ENCODE data around the gene CACNA1D.
"Not testable (repeated sequence)": the region's sequence is repeated elsewhere in the genome, so short reads cannot be mapped to it uniquely, and the experiment has no call there.

CACNA1D gene

DNA sequence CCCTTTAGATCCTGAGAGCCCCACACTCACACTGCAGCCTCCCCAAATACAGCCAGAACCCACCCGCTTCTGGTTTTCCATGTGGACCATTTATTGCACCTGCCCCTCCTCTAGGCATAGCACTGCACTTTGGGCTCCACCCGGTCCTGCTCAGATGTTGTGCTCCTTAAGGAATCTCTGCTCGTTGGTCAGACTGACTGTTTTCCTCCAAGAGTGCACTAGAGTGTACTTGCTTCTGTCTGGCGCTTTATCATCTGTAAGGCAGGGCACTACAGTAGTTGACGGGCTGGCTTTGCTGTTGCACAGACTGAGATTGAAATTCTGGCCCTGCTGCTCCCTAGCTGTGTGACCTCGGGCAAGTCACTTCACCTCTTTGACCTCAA lies 124.1 kb downstream of the CACNA1D start:
- DNase-seq, result no peak

DNA sequence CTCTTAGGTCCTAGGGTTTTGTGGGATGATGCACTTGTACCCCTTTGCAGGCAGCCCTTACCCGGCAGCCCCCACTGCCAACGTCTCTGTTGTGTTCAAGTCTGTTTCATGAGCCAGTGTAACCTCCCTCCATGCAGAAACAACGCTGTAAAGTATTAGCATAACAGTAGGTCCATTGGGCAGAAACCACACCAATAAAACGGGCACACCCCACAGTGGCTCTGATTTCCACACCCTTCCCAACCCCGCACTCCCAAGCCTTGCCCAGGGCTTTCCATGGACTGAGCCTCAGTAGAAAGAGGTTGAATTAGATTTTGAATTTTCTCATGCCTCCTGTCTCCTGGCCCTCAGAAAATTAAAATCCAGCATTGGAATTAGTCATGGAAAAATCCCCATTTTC lies 124.5 kb downstream of the CACNA1D start:
- DNase-seq, result no peak

DNA sequence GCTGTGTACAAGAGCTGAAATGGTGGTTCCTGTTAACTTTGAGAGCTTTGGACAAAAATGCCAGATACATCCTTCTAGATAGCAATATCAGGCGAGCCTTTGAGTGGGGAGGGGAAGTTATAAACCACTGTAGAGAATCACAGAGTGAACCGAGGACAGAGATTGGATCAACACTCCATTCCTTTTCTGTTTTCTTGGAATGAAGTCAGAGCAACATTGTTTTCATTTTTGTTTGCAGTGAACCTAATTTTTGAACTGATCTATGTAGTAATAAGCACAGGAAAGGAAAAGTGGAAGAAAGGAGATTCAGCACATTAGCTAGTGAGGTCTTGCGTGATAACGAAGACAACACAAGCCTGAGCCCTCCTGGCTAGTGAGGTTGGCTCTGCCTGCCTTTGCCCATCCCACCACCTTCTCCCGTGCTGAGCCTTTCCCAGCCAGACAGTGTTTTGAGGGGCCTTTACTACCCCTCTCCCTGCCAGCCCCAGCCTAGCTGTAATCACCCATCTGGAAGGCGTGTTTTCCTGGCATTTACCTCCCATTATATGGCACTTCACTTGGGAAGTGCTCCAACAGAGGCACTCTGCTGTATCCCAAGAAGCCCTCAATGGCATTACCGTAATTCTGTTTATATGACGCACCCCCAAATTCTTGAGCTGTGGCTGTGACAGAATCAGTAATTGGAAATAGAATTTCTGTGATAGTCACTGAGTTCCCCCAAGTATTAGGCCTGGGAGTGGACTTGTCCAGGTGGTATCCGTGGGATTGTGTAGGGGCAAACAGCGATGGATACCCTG lies 129.8 kb downstream of the CACNA1D start:
- DNase-seq, result no peak

DNA sequence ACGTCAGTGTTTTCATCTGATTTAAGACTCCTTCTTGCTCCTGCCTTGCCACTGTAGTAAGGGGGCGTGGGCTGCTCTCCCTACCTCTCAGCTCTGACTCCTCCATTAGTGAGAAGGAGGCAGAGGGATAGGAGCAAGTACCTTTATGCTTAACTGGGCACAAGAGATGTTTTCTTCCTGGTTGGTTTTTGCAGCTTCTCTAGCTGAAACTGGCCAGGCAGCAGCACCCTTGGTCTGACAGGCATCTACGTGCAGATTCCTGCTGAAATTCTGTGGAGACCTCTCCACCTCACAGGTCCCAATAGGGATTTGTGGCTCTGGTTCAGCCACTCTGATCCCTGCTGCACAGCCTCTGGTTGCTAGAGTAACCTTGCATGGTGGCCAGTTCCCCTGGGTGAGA lies 132.5 kb downstream of the CACNA1D start:
- no peak for DNase-seq

DNA sequence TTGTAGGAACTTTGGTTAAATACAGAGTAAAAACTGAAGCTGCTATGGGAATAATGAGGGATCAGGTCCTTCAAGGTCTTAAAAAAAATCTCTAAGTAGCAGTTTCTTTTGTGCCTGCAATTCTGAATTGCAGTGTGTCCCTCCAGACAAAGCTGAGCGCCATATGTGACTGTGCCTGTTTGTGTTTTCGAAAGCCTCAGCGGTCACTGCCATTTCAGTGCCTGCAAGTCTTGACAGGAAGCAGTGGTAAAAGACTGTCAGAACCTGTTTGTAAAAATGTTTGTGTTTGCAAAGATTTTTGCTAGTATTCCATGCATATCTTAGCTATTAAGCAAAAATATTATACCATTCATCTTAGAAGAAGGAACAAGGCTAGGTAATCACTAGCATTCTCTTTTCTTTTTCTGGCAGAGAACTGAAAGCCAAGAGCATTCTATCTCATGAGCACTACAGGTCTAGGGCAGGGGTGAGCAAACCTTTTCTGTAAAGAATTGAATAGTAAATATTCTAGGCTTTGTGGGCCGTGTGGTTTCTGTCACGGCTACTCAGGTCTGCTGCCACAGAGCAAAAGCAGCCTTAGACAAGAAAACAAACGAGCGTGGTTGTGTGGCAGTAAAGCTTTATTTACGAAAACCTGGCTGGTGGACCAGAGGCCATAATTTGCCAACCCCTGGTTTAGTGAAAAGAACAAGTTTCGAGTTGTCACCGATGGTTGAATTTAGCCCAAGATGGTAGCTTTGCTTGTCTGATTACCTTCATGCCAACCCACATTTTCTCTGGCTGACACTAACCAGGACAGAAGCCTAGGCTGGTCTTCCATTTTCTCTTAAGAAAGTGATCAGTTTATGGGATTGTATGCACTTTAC lies 134.4 kb downstream of the CACNA1D start:
- DNase-seq, result no peak

DNA sequence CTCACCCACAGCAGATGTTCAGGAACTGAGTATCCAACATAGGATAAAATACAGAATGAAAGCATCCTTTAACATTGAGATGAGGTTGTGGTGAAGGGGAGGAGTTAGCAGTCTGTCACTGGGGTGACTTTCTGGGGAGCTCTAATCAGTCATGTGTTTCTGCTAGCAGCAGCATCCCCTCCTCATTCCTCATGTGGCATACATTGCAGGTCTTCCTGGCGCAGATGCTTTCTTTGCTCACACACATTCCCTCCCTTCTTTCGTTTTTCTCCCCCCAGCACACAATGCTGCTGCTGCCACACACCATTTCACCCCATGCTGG lies 135.0 kb downstream of the CACNA1D start:
- DNase-seq, result no peak

DNA sequence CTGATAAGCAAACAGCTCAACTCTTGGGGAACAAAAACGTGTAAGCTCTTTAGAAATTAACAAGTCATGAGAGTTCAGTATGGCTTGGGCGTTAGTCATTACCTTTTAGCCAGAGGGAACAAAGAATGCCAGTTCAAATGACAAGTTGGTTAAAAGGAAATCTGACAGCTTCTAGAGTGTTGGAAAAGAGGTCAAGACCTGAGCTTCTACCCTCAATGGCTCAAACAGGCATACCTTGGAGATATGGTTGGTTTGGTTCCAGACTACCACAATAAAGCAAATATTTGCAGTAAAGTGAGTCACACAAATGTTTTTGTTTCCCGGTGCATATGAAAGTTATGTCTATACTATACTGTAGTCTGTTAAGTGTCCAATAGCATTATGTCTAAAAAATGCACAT lies 136.1 kb downstream of the CACNA1D start:
- no peak for DNase-seq

DNA sequence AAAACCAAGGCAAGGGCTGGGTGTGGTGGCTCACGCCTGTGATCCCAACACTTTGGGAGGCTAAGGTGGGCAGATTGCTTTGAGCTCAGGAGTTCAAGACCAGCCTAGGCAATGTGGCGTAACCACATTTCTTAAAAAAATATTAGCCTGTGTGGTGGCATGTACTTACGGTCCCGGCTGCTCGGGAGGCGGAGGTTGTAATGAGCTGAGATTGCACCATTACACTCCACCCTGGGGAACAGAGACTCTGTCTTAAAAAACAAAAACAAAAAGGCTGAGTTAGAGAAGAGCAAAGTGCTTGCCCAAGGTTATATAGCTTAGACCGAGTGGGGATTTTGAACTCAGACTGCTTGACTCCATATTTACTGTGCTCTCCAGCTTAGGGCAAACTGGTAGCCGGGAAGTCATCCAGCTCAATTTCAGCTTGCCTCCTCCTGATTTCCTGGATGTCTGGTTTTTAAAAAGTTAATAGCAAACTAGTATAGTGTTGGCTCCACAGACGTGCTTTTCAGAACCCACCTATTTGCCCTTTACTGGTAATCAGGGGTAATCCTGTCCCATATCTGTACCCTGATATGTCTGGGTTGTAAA lies 138.9 kb downstream of the CACNA1D start:
- DNase-seq, result no peak

DNA sequence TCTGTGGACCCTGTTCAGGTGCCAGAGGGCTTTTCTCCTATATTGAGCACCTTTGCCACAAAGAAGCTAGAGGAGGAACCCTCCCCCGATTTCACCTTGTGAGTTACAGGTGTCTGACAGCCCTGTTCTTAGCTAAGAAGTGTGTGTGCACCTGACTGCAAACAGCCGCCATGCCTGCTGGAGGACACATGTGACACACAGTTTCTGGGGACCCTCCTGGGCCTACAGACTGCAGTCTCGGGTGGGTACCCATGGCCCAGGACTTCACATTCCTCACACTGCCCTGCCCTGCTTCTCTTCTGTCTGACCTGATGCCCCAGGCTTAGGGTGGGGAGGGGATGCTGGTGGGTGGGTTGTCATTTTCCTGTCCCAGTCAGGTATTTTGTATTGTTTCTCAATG lies 140.6 kb downstream of the CACNA1D start:
- DNase-seq, result no peak

DNA sequence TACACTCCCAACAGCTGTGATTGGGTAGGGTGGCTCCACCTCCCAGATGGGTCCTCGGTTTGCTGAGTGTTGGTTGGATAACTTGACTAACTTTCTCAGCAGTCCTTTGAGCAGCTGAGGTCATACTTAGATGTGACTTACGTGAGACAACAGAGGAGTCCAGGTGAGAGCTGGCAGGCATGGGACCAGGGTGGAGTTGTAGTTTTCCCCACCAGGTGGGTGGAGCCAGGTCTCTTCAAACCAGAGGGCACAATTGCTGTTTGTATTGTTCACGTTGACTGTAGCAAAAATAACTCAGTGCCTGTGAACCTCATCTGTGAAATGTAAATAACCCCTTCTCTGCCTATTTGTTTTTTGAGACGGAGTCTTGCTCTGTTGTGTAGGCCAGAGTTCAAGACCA lies 144.4 kb downstream of the CACNA1D start:
- DNase-seq, result not testable (repeated sequence)

DNA sequence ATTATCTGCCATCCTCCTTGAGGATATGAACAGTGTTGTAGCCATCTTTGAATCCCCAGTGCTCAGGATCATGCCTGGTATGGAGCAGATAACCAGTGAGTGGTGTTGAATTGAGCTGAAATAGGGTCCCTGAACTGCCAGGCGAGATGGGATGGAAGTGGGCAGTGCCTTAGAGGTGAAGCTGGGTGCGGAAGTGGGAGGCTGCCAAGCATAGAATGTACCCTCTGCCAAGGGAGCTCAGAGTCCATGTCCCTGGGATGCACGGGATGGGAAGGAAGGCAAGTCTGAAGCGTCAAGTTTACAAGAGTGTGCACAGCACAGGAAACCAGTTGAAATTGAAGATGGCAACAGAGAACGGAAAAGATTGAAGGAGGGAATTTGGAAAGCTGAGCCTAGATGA lies 147.0 kb downstream of the CACNA1D start:
- no peak for DNase-seq

DNA sequence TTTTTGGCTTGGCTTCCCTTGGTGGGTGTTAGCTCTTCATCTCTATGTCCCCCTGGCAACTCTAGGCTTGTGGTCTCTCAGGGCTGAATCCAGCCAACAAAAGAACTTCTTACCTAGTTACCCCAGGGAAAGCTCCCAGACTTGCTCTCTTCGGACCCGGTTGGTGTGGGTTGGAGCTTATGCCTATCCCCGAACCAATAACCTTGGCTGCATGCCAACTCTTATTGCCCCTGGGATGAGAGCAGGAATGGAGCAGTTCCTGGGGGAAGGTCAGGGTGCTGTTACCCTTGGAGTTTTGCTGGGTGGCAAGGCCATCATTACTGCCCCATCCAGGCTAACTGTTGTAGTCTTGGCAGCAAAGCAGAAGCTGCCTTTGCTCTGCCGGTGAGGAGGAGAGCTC lies 147.8 kb downstream of the CACNA1D start:
- DNase-seq, result no peak

DNA sequence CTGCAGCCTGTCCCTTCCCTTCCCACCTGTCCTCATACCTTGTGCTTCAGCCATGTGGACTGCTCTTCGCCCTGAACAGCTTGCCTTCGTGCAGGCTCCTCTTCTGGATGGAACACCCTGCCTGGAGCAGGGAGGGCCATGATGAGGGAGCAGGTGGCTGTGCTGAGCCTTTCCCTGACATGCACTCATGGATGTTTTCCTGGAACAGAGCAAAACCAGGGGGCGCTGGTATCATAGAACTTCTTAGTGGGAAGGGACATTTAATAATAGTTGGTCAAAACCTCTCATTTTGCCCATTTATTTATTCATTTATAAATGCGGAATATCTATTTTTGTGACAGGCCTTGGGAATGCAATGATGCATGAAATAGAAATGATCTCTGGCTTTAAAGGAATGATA lies 149.3 kb downstream of the CACNA1D start:
- DNase-seq, result no peak

DNA sequence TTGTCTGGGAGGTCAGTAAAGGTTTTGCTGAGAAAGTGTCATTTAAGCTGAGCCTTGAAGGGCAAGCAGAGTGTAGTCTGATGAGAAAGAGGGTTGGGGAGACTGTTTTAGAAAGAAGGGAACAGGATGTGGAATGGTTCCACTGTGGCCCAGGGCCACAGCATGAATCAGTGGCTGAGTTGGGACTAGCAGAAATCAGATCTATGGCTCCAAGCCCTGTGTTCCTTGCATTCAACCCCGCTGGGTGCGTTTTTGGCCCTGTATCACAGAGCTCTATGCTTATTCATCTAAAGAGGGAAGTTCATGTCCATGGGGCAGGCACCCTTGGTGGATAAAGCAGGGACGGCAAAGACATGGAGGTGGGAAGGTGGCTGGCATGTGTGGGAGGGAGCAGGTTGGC lies 151.3 kb downstream of the CACNA1D start:
- no peak for DNase-seq

DNA sequence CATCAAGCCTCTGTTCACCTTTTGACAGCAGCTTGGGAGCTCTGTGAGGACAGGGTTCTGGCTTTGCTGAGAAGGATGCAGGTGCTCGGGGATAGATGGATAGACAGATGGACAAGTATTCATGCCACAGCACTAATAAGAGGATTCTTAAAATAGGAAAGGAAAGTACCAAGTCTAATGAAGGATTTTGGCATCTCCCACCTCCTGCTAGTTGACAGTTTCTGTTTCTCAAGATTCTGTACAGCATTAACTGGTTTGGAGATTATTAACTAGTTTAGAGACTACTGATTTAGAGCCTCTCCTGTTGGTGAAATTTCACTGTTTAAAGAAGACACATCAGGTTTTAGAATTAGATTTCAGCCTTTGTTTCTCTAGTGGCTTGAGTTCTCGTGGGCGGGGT lies 152.3 kb downstream of the CACNA1D start:
- no peak for DNase-seq

DNA sequence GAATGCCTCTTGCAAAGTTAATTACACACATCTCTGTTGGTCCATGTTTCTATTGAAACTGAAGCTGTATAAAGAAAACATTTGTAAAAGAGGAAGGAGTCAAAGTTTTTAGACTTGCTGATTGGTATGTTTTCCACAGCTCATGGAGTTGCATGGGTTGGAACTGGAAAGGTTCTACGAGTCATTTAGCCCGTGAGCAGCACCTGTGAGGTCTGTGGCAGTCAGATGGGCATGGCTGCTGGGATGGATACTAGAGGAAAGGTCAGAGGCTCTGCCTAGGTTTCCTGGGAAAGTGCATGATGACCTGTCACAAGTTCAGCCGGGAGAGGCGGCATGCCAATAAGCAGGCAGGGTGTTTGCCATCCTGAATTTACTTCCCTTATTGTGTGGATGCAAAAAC lies 155.4 kb downstream of the CACNA1D start:
- no peak for DNase-seq

DNA sequence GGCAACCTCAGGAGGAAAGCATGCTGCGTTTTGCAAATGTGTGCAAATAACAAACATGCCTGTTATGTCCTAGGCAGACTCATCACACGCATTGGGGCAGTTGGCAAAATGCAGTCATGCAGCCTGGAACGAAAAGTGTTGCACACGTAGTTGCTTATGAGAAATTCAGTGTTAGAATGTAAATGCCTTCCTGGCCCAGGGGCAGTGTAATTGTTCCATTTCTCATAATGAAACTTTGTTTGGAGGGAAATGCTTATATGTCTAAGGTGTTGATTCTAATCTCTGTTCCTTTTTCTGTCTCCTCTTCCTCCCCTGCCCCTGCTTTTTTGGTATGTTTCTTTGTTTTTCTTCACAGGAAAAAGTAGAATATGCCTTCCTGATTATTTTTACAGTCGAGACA lies 156.0 kb downstream of the CACNA1D start:
- no peak for DNase-seq

DNA sequence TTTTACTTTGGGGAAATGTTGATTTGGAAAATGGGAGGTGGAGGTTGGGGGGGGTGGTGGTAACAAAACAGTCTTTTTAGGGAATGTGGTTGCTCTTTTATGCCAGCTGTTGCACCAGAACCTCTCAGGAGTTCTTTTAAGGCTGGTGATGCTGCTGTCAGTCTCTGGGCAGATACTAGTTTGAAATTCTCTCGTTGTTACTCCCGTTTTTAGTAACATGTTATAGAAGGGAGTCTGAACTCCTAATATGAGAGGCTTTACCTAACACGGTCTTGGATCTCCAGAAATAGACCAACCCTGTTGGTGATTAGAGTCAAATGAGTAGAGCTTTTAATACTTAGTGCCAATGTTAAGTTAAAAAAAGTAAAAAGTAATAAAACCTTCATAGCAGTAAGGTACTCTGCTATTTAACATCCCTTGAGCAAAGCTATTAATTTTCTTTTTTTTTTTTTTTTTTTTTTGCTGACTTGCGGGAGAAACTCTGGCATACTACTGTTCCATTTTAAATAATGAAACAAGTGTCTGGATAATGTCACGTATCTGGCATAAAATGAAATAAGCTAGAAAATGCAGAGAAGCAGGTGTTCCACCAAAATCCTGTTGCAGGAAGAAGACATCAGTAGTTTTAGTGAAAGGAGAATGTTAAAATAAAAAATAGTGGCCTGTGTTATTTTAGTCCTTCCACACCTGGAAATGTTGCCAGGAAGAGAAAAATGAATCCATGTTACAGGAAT lies 156.7 kb downstream of the CACNA1D start:
- no peak for DNase-seq

DNA sequence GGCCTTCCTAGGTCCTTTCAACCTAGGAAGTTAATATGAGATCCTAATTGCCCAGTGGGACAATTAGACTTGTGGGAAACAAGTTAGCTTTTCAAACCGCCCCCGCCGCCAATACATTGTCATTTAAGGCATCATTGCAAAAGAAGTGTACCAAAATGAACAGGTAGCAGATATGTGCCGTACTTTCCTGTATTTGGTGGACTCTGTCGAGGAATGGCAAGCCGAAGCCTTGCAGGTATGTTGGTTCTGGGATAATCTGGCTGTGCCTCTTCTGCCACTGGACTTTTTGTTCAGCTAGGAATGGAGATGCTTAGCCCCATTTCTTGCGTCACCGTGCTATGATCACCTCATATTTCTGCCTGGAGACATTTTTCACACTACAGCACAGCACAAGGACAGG lies 157.5 kb downstream of the CACNA1D start:
- DNase-seq, result no peak

DNA sequence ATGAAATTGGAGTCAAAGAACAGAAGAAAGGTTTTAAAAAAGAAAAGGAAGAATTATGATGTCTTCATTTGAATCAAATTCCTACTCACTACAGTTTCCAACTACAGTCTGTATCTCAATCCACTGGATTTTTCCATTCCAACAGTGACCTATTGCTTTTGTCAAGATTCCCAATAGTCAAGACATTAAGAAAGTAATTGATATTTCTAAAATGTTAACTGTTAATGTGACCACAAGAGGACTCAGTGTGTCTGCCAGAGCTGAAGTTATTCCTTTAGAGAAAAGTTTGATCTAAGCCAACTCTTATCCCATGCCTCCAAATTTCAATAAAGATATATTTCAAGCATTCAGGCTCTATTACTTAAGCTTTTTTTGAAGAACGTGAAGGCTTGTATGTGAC lies 163.2 kb downstream of the CACNA1D start:
- DNase-seq, result no peak

DNA sequence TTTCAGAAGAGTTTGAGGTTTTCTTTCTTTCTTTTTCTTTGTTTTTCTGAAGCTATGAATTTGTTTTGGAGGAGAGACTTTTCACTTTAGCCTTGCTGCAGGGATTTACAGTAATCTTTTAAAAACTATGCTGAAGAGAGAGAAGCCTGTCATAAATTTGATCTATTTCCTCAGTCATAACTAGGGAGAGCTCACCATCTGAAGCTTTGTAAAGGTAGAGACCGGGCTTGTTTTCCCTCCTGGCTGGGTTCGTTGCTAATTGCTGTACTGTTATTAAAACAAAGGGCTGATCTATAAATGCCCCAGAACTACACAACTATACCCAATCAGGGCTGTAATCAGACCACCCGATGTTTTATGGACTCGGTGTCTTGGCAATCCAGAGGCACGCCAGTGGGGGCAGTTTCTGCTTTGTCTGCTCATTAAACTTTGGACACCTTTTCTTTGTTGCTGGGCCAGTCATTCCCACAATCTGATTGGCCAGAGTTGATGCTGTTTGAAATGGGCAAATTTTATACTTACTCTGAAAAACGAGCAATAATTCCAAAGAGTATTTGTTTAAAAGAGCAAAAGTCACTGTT lies 164.3 kb downstream of the CACNA1D start:
- no peak for DNase-seq

DNA sequence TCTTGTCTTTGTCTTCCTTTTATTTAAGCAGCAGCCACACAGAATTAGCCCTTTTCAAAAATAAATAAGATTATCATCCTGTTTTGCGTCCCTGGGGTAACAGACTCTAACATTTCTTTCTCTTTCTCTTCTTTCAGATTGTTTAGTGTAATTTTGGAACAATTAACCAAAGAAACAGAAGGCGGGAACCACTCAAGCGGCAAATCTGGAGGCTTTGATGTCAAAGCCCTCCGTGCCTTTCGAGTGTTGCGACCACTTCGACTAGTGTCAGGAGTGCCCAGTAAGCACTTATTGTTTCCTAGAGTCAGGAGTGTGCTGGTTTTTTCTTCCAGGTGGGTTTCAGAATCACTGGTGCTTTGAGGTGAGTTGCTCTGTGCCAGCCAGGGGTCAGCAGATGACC lies 165.6 kb downstream of the CACNA1D start:
- DNase-seq, result no peak

DNA sequence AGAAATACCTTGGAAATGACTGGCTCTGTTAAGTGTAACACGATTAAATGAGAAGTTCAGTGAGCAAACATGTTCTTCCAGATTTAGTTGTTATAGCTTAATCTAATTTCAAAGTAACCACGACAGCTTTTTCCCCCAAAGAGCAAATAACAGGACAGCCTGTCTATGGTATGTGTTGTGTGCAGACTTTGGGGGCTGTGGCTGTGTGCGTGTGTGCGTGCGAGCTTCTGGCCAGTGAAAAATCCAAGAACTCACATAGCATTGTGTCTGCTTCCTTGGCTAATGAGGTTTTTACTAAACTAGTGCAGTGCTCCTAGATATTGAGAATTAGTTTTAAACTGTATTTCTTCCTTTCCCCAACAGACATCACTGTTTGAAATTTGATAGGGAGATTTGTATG lies 167.1 kb downstream of the CACNA1D start:
- DNase-seq, result no peak

All from stimulated activated naive CD4-positive, alpha-beta T cell (primary cell).